H1 (cell line): ENCODE data around the gene PCBP2. TPM values are rescaled to one million over a fixed set of nuclear protein-coding genes. Genes with fewer than 3 reads are reported as not detected.

Experiments
- CTCF ChIA-PET: fragments of 300-600 bp; sonication (Branson Sonifier 250); formaldehyde crosslinking; loops from one replicate; lab custom pipeline; 2021; ENCODE audit not compliant: partially characterized antibody; lab: Charles Lee
- POLR2A ChIA-PET: fragments of 300-600 bp; sonication (Branson Sonifier 250); formaldehyde crosslinking; loops from one replicate; lab custom pipeline; 2021; ENCODE audit warnings: inconsistent platforms; ENCODE audit not compliant: partially characterized antibody; lab: Charles Lee
- DNase-seq, 2 experiments: peaks; one replicate each; pipeline versions ENCODE4 v3.0.0 to v3.0.0-alpha.2; 2010 to 2022; ENCODE audit warnings: low spot score in 2 of 2, low read depth in 1 of 2, mixed read lengths in 1 of 2
- FAIRE-seq: peaks from 2 replicates; lab custom pipeline; 2011; peaks lifted over from hg19 to GRCh38; lab: Jason Lieb, UNC
- H2AFZ ChIP-seq: 2 replicates; pipeline ENCODE4 v1.8.1; 2012; ENCODE audit warnings: low read length, inconsistent platforms
- H2AK5ac ChIP-seq: 2 replicates; pipeline ENCODE4 v1.6.1; 2013; ENCODE audit warnings: low read depth, low read length
- H2BK120ac ChIP-seq: replicated peaks from 2 replicates; pipeline ENCODE3; 2013; ENCODE audit warnings: low read depth, low read length, inconsistent platforms
- H2BK12ac ChIP-seq: 2 replicates; pipeline ENCODE4 v1.6.1; 2013; ENCODE audit warnings: low read depth, low read length
- H2BK15ac ChIP-seq: 2 replicates; pipeline ENCODE4 v1.6.1; 2013; ENCODE audit warnings: low read length
- H2BK20ac ChIP-seq: 2 replicates; pipeline ENCODE4 v1.6.1; 2013; ENCODE audit warnings: low read length
- H2BK5ac ChIP-seq: 2 replicates; pipeline ENCODE4 v1.6.1; 2013; ENCODE audit warnings: low read depth, low read length
- H3K14ac ChIP-seq: 2 replicates; pipeline ENCODE4 v1.6.1; 2013; ENCODE audit warnings: inconsistent platforms; ENCODE audit not compliant: insufficient read length
- H3K18ac ChIP-seq: 2 replicates; pipeline ENCODE4 v1.6.1; 2013; ENCODE audit warnings: low read length; ENCODE audit errors: extremely low read depth
- H3K23ac ChIP-seq: 2 replicates; pipeline ENCODE4 v1.6.1; 2013; ENCODE audit warnings: inconsistent platforms; ENCODE audit not compliant: insufficient read length
- H3K23me2 ChIP-seq: 2 replicates; pipeline ENCODE4 v1.6.1; 2013; ENCODE audit warnings: low read depth, low read length
- H3K27ac ChIP-seq: 2 replicates; pipeline ENCODE4 v1.6.1; 2011; ENCODE audit warnings: low read depth, low read length, inconsistent platforms
- H3K27me3 ChIP-seq, 4 experiments: replicated peaks in 1 of 4; 1 replicate in 1 of 4; 2 replicates in 3 of 4; pipeline versions ENCODE4 v1.6.1 to v1.8.1; 2011 to 2013; ENCODE audit warnings: low read length in 3 of 4, mild to moderate bottlenecking in 3 of 4, inconsistent platforms in 2 of 4, mixed read lengths in 2 of 4, moderate library complexity in 1 of 4; ENCODE audit not compliant: control insufficient read depth in 3 of 4, insufficient read depth in 3 of 4; ENCODE audit errors: extremely low read depth in 1 of 4
- H3K36me3 ChIP-seq, 4 experiments: 2 replicates each; pipeline versions ENCODE4 v1.6.1 to v1.8.1; 2011 to 2013; ENCODE audit warnings: mild to moderate bottlenecking in 4 of 4, low read length in 3 of 4, moderate library complexity in 2 of 4, control low read depth in 1 of 4, inconsistent platforms in 1 of 4; ENCODE audit not compliant: insufficient read depth in 4 of 4, control insufficient read depth in 2 of 4
- H3K4ac ChIP-seq: replicated peaks from 2 replicates; pipeline ENCODE3; 2013; ENCODE audit warnings: low read length, low read depth, mixed read lengths, inconsistent platforms; ENCODE audit not compliant: insufficient read length
- H3K4me1 ChIP-seq, 4 experiments: replicated peaks in 1 of 4; 1 replicate in 1 of 4; 2 replicates in 3 of 4; pipeline versions ENCODE4 v1.6.1 to v1.8.1; 2011 to 2013; ENCODE audit warnings: low read length in 3 of 4, inconsistent platforms in 2 of 4, mixed read lengths in 1 of 4; ENCODE audit not compliant: insufficient read depth in 4 of 4, control insufficient read depth in 3 of 4
- H3K4me2 ChIP-seq, 2 experiments: 2 replicates each; pipeline versions ENCODE4 v1.6.1 to v1.8.1; 2011 to 2013; ENCODE audit warnings: low read depth in 2 of 2, low read length in 2 of 2, control low read depth in 1 of 2, inconsistent platforms in 1 of 2, mild to moderate bottlenecking in 1 of 2; ENCODE audit not compliant: insufficient read depth in 1 of 2
- H3K4me3 ChIP-seq, 4 experiments: fragments of 200-600, 300-600 bp in 1 of 4; sonication (generic), shearing (Covaris generic), sonication (Bioruptor Twin) in 1 of 4; 2 replicates each; pipeline versions ENCODE4 v1.5.1 to v1.8.1; 2011 to 2016; ENCODE audit warnings: low read length in 4 of 4, low read depth in 3 of 4, control low read depth in 2 of 4, inconsistent platforms in 2 of 4, mild to moderate bottlenecking in 2 of 4, mixed read lengths in 1 of 4, moderate library complexity in 1 of 4; ENCODE audit not compliant: insufficient read depth in 2 of 4; ENCODE audit errors: extremely low read depth in 1 of 4
- H3K56ac ChIP-seq: replicated peaks from 2 replicates; pipeline ENCODE3; 2013; ENCODE audit warnings: low read depth, mild to moderate bottlenecking, mixed read lengths, low read length, inconsistent platforms; ENCODE audit not compliant: insufficient read length
- H3K79me1 ChIP-seq: 2 replicates; pipeline ENCODE4 v1.6.1; 2013; ENCODE audit warnings: low read depth, low read length, control low read depth
- H3K79me2 ChIP-seq, 2 experiments: 2 replicates each; pipeline versions ENCODE4 v1.6.1 to v1.8.1; 2012 to 2013; ENCODE audit warnings: low read length in 2 of 2, mild to moderate bottlenecking in 2 of 2, inconsistent platforms in 1 of 2; ENCODE audit not compliant: insufficient read depth in 2 of 2, control insufficient read depth in 1 of 2
- H3K9ac ChIP-seq, 4 experiments: replicated peaks in 1 of 4; 1 replicate in 1 of 4; 2 replicates in 3 of 4; pipeline versions ENCODE4 v1.6.1 to v1.8.1; 2011 to 2013; ENCODE audit warnings: low read depth in 3 of 4, low read length in 3 of 4, control low read depth in 2 of 4, mild to moderate bottlenecking in 2 of 4, moderate library complexity in 2 of 4, inconsistent platforms in 1 of 4; ENCODE audit errors: extremely low read depth in 1 of 4
- H3K9me3 ChIP-seq, 2 experiments: 2 replicates each; pipeline versions ENCODE4 v1.6.1 to v1.8.1; 2012 to 2013; ENCODE audit warnings: mild to moderate bottlenecking in 2 of 2, moderate library complexity in 2 of 2, control low read depth in 1 of 2, inconsistent platforms in 1 of 2, low read depth in 1 of 2, low read length in 1 of 2, mixed read lengths in 1 of 2; ENCODE audit not compliant: insufficient read depth in 2 of 2
- H4K20me1 ChIP-seq, 2 experiments: replicated peaks in 1 of 2; 2 replicates each; pipeline versions ENCODE3 to v1.8.1; 2011 to 2013; ENCODE audit warnings: inconsistent platforms in 2 of 2, low read length in 2 of 2, mild to moderate bottlenecking in 1 of 2; ENCODE audit not compliant: insufficient read depth in 2 of 2, control insufficient read depth in 1 of 2
- H4K5ac ChIP-seq: 2 replicates; pipeline ENCODE4 v1.6.1; 2013; ENCODE audit warnings: low read length, low read depth, mixed read lengths, inconsistent platforms; ENCODE audit not compliant: insufficient read length
- H4K8ac ChIP-seq: 2 replicates; pipeline ENCODE4 v1.8.0; 2013; ENCODE audit warnings: mild to moderate bottlenecking, moderate library complexity, low read length, inconsistent platforms; ENCODE audit not compliant: insufficient read depth; ENCODE audit errors: extremely low read depth
- H4K91ac ChIP-seq: replicated peaks from 2 replicates; pipeline ENCODE3; 2013; ENCODE audit warnings: low read length, mixed read lengths, inconsistent platforms; ENCODE audit not compliant: insufficient read length
- CHD1 ChIP-seq: IDR thresholded peaks from 2 replicates; pipeline ENCODE4 v1.6.1; 2012; ENCODE audit warnings: low read depth, low read length, improper control_type of control experiment
- HDAC2 ChIP-seq, 2 experiments: fragments of 300-600 bp in 1 of 2; sonication (generic) in 1 of 2; IDR thresholded peaks; 2 replicates each; pipeline ENCODE4 v1.6.1; 2011 to 2012; ENCODE audit warnings: low read depth in 2 of 2, low read length in 2 of 2, mild to moderate bottlenecking in 2 of 2, moderate library complexity in 2 of 2, borderline replicate concordance in 1 of 2, inconsistent platforms in 1 of 2
- POLR2AphosphoS5 ChIP-seq: IDR thresholded peaks from 2 replicates; pipeline ENCODE4 v1.6.1; 2011; ENCODE audit warnings: low read depth, low read length
- RXRA ChIP-seq: IDR thresholded peaks from 2 replicates; pipeline ENCODE4 v1.6.1; 2011; ENCODE audit warnings: low read depth, mild to moderate bottlenecking, low read length, moderate library complexity; ENCODE audit not compliant: insufficient read depth
- SIRT6 ChIP-seq: IDR thresholded peaks from one replicate; pipeline ENCODE4 v1.7.1; 2012; ENCODE audit warnings: low read length, inconsistent platforms
- SIX5 ChIP-seq: IDR thresholded peaks from 2 replicates; pipeline ENCODE4 v1.6.1; 2011; ENCODE audit warnings: mild to moderate bottlenecking, low read depth, low read length
- TAF1 ChIP-seq: IDR thresholded peaks from 2 replicates; pipeline ENCODE4 v1.6.1; 2011; ENCODE audit warnings: mild to moderate bottlenecking, low read depth, low read length
- TEAD4 ChIP-seq: IDR thresholded peaks from 2 replicates; pipeline ENCODE4 v1.6.1; 2012; ENCODE audit warnings: low read depth, low read length, inconsistent platforms, mixed read lengths
- ZNF274 ChIP-seq: IDR thresholded peaks from 2 replicates; pipeline ENCODE4 v1.7.0; 2012; ENCODE audit warnings: low read length, borderline replicate concordance; ENCODE audit errors: extremely low read depth
- WGBS, 2 experiments: shearing (Covaris generic) in 1 of 2; methylation state at CpG; one replicate each; pipeline versions ENCODE4 v1.1.6 to v1.1.7; 2013 to 2015; ENCODE audit warnings: low lambda C conversion rate in 2 of 2, mixed read lengths in 2 of 2, inconsistent platforms in 1 of 2, low coverage in 1 of 2, missing lambda C conversion rate in 1 of 2; ENCODE audit not compliant: insufficient replicate concordance in 2 of 2, insufficient coverage in 1 of 2, insufficient read length in 1 of 2; ENCODE audit errors: extremely low coverage in 1 of 2, missing lambda C conversion rate in 1 of 2; 5-methylcytosine and 5-hydroxymethylcytosine counted together
- polyA plus RNA-seq, 7 experiments: library from polyadenylated mRNA; depleted of rRNA in 3 of 7; stranded (reverse) in 5 of 7; unstranded in 2 of 7; fragments of >200 nt in 5 of 7; fragments of 200-250 nt in 2 of 7; gene quantifications; 1 replicate in 5 of 7; 2 replicates in 1 of 7; 4 replicates in 1 of 7; pipeline versions ENCODE4 v1.2.1 to v1.2.3, GENCODE V29; 2011 to 2013; ENCODE audit warnings: missing spikeins in 2 of 7, mixed read lengths in 2 of 7
- total RNA-seq: library from RNA; stranded (reverse); fragmentation: NEBNext Ultra II Directional; extraction: Animal tissue kit (Norgen Biotek cat#: 25700); gene quantifications from 2 replicates; pipeline ENCODE4 v1.2.1, GENCODE V29; 2021

Gene PCBP2
- total and polyA plus RNA-seq, 2 of the 8 experiments (the other 6 are each of a cell fraction or from before 2014, with no cell fraction given) = 470 to 1,123 TPM

DNA sequence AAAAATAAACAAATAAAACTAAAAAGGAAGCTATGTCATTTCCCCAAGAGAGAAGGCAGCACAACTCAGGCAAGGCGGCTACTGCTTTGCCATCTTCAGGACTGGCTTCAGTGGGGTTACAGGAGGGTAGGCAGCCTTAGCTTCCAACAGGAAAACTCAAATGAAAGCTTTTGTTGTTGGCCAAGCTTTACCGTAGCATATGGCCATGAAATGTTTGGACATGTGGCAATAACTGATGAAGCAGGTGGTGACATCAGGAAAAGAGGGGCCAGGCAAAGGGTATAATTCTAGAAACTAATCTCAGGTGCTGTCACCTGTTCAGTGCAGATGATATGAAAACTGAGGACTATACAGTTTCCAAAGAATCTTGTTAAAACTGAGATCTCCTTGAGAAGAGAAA is 78.2 kb downstream of the PCBP2 start:
- H3K4ac ChIP-seq = no peak overlapping the region
- no peak overlapping the region for H2BK12ac ChIP-seq
- no peak overlapping the region for H2AFZ ChIP-seq
- H3K23me2 ChIP-seq = no peaks in the 10 kb centered on the region
- no peak overlapping the region for H3K4me2 ChIP-seq
- TF ChIP-seq ZNF274 = no peak
- no peak for TF ChIP-seq RXRA
- no peak for TF ChIP-seq HDAC2 (IDR thresholded peaks at IDR 0.05; ENCODE audit: borderline replicate concordance in 1 of 2, low read depth in 2 of 2, low read length in 2 of 2)
- no peak for TF ChIP-seq POLR2AphosphoS5
- TF ChIP-seq SIX5 = no peak
- no peak for TF ChIP-seq SIRT6
- TF ChIP-seq TAF1 = no peak
- no peak for TF ChIP-seq TEAD4
- no peak for TF ChIP-seq CHD1
- TF ChIP-seq, all 59 proteins: peak for 0
- Histone ChIP-seq H3K9me3 (no peaks in the 10 kb centered on the region), H3K79me1 (no peaks in the 10 kb centered on the region), H3K18ac (no peak overlapping the region), H4K8ac (no peak overlapping the region), H3K27me3 (no peaks in the 10 kb centered on the region), H2BK5ac (no peak overlapping the region), H3K9ac (no peak overlapping the region), H3K4me1 (no peaks in the 10 kb centered on the region), H4K20me1 (no peaks in the 10 kb centered on the region), H4K91ac (no peak overlapping the region), H2BK15ac (no peak overlapping the region), H2BK120ac (no peak overlapping the region), H3K79me2 (no peaks in the 10 kb centered on the region), H2BK20ac (no peak overlapping the region), H3K4me3 (no peak overlapping the region), H3K23ac (no peak overlapping the region), H4K5ac (no peak overlapping the region), H3K14ac (no peak overlapping the region), H3K27ac (no peak overlapping the region), H2AK5ac (no peak overlapping the region), H3K56ac (no peak overlapping the region), H3K36me3 (peaks cover 2 to 19% (median 7%) of the 10 kb centered on the region in 4 experiments; a peak in 6 of 8 replicates)
- no peak for FAIRE-seq
- 92% methylated on average over 2 of the region's 2 CpGs; no CpG with 5 or more reads in 1 of the 2 experiments for WGBS, 2 experiments
- POLR2A ChIA-PET = no interaction called here
- CTCF ChIA-PET = interaction anchor here (1.3 to 1.6 kb wide), 2 partner anchors 9 to 38 kb away, joined by 3 to 4 read pairs; no protein-coding TSS in a partner anchor
- no peak for DNase-seq
